Adrenal gland (tissue), 12 donors: ENCODE measurements around the gene TNFSF11. TPM values are rescaled to one million over a fixed set of nuclear protein-coding genes. Genes with fewer than 3 reads are reported as not detected.

Experiments used
- DNase-seq, 7 donors: peaks; one replicate each; pipeline ENCODE4 v3.0.0-alpha.2; 2019 to 2020
- H3K27ac ChIP-seq, 5 donors: fragments of 200-600 bp; sonication (generic) in 4 of 5; 1 replicate in 3 of 5; 2 replicates in 2 of 5; pipeline versions ENCODE4 v1.5.1 to v1.8.0; 2016 to 2020; ENCODE audit warnings: mild to moderate bottlenecking in 1 of 5
- H3K27me3 ChIP-seq: fragments of 200-600 bp; 2 replicates; pipeline ENCODE4 v1.8.0; 2021
- H3K36me3 ChIP-seq, 2 donors: fragments of 200-600 bp; replicated peaks in 1 of 2; 1 replicate in 1 of 2; 2 replicates in 1 of 2; pipeline versions ENCODE4 v1.5.1 to v1.8.0; 2018 to 2022
- H3K4me1 ChIP-seq, 2 donors: fragments of 200-600 bp; replicated peaks in 1 of 2; 1 replicate in 1 of 2; 2 replicates in 1 of 2; pipeline versions ENCODE4 v1.5.1 to v1.8.0; 2018 to 2021
- H3K4me3 ChIP-seq, 4 donors: fragments of 200-600 bp; sonication (generic) in 3 of 4; one replicate each; pipeline ENCODE4 v1.5.1; 2016 to 2018
- H3K9me3 ChIP-seq, 3 donors: fragments of 200-600 bp; sonication (generic) in 1 of 3; replicated peaks in 1 of 3; 1 replicate in 2 of 3; 2 replicates in 1 of 3; pipeline versions ENCODE4 v1.5.1 to v1.8.0; 2016 to 2021
- CTCF ChIP-seq, 6 experiments: fragments of 450-650 bp in 4 of 6; fragments of 200-600 bp in 2 of 6; sonication (generic) in 1 of 6; IDR thresholded peaks; 1 replicate in 5 of 6; 2 replicates in 1 of 6; pipeline versions ENCODE4 v1.5.1 to v1.8.0; 2016 to 2021; ENCODE audit warnings: antibody characterized with exemption in 6 of 6, mild to moderate bottlenecking in 2 of 6, moderate library complexity in 1 of 6
- POLR2A ChIP-seq, 2 donors: fragments of 450-650 bp; IDR thresholded peaks; one replicate each; pipeline ENCODE4 v1.6.1; 2017; ENCODE audit warnings: antibody characterized with exemption in 2 of 2, mild to moderate bottlenecking in 2 of 2, moderate library complexity in 1 of 2
- WGBS, 4 donors: extraction: QIAGEN DNeasy Blood & Tissue Kit in 2 of 4; methylation state at CpG; one replicate each; pipeline versions ENCODE4 v1.1.5 to v1.1.7; 2013 to 2017; 5-methylcytosine and 5-hydroxymethylcytosine counted together
- intact Hi-C, 2 donors: fragments of 100-400 bp; cut with DNase I; formaldehyde crosslinking; loops; one replicate each; pipeline versions ENCODE4 v1.14.1 to v1.15.0; 2022 to 2023
- polyA plus RNA-seq, 3 donors: library from polyadenylated mRNA; stranded (reverse); fragments of 200-250 nt in 2 of 3; fragments of 350-450 nt in 1 of 3; fragmentation: Illumina TruSeq in 1 of 3; extraction: RNeasy Lipid Tissue Mini Kit (QIAGEN cat#74804) in 1 of 3; gene quantifications; one replicate each; pipeline ENCODE4 v1.2.3, GENCODE V29; 2013 to 2014
- total RNA-seq, 9 donors: library from RNA; depleted of rRNA in 4 of 9; stranded (reverse); fragments of >200 nt in 4 of 9; fragments of 120-200 nt in 1 of 9; fragmentation: NEBNext Ultra II Directional in 1 of 9; extraction: Animal tissue kit (Norgen Biotek cat#: 25700) in 1 of 9; gene quantifications; one replicate each; pipeline versions ENCODE4 v1.1.0 to v1.2.4, GENCODE V29; 2013 to 2023
- donor health status: healthy with polysubstance abuse.
- donor health status: Bipolar disorder and iron deficiency.
- donor health status: DM: yes; HTN: yes; CAD: no.
- donor health status: DM: no; HTN: no; CAD: no.
- donor health status: DM: no; HTN: no; CAD: no.
- donor health status: DM: yes; HTN: yes; CAD: no.

Gene TNFSF11
- total and polyA plus RNA-seq, 12 donors = 0.55 TPM; not detected in 11

GRCh38 chr13:42574435-42575311, 721 bp downstream of the TNFSF11 start:
- peaks cover 4 to 7% of the 10 kb centered on the region in 2 donors for H3K4me1 ChIP-seq
- peak overlapping the region in 1 of 4 donors; percentile 35 for H3K4me3 ChIP-seq
- H3K9me3 ChIP-seq = no peaks in the 10 kb centered on the region
- intact Hi-C loops = no loop called here
- no peak overlapping the region for H3K27ac ChIP-seq
- 2 to 4% (median 3%) methylated on average over 25 to 51 of the region's 51 CpGs for WGBS, 4 donors
- H3K36me3 ChIP-seq = no peaks in the 10 kb centered on the region
- TF ChIP-seq CTCF (IDR thresholded peaks at IDR 0.05) (no peak), POLR2A (IDR thresholded peaks at IDR 0.05) (no peak)
- H3K27me3 ChIP-seq = peaks cover 34% of the 10 kb centered on the region
- no peak for DNase-seq

GRCh38 chr13:42575938-42576337, 2.0 kb downstream of the TNFSF11 start:
- H3K9me3 ChIP-seq = no peaks in the 10 kb centered on the region
- no peak for DNase-seq
- H3K4me1 ChIP-seq = peaks cover 4 to 7% of the 10 kb centered on the region in 2 donors
- no peaks in the 10 kb centered on the region for H3K36me3 ChIP-seq
- 80 to 89% (median 82%) methylated on average over 7 of the region's 7 CpGs for WGBS, 4 donors
- peaks cover 34% of the 10 kb centered on the region for H3K27me3 ChIP-seq
- no peak overlapping the region for H3K27ac ChIP-seq
- intact Hi-C loops = no loop called here
- no peak overlapping the region for H3K4me3 ChIP-seq
- TF ChIP-seq POLR2A (IDR thresholded peaks at IDR 0.05) (no peak), CTCF (IDR thresholded peaks at IDR 0.05) (no peak)

- TF ChIP-seq CTCF (IDR thresholded peaks at IDR 0.05) = no peak
- no peak for TF ChIP-seq POLR2A (IDR thresholded peaks at IDR 0.05)
- 56 to 68% (median 61%) methylated on average over 4 of the region's 4 CpGs for WGBS, 4 donors
- H3K4me1 ChIP-seq = peaks cover 4 to 7% of the 10 kb centered on the region in 2 donors
- no peaks in the 10 kb centered on the region for H3K36me3 ChIP-seq
- H3K4me3 ChIP-seq = no peak overlapping the region
- no peak for DNase-seq
- H3K27ac ChIP-seq = no peak overlapping the region
- no peaks in the 10 kb centered on the region for H3K9me3 ChIP-seq
- peaks cover 34% of the 10 kb centered on the region for H3K27me3 ChIP-seq
- intact Hi-C loops = no loop called here
Observed at GRCh38 chr13:42577538-42577937, 3.6 kb downstream of the TNFSF11 start.

- Histone ChIP-seq H3K4me3 (no peak overlapping the region), H3K27me3 (peaks cover 12% of the 10 kb centered on the region), H3K9me3 (no peaks in the 10 kb centered on the region), H3K36me3 (no peaks in the 10 kb centered on the region), H3K27ac (no peak overlapping the region), H3K4me1 (no peaks in the 10 kb centered on the region)
- WGBS, 4 donors = 61 to 70% (median 67%) methylated on average over 6 of the region's 6 CpGs
- intact Hi-C loops = no loop called here
- TF ChIP-seq CTCF (IDR thresholded peaks at IDR 0.05) (no peak), POLR2A (IDR thresholded peaks at IDR 0.05) (no peak)
- DNase-seq = no peak
Observed at GRCh38 chr13:42580644-42581043, 6.7 kb downstream of the TNFSF11 start.
